HL-60 (cell line): ENCODE results near the gene ECE2.

Source experiments
- DNase-seq, 2 experiments: peaks; one replicate each; pipeline ENCODE4 v3.0.0-alpha.2; 2010 to 2020; ENCODE audit warnings: low read depth in 1 of 2, low spot score in 1 of 2
- H3K27ac ChIP-seq: fragments of 250-450 bp; sonication (Bioruptor Pico); replicated peaks from 2 replicates; pipeline ENCODE4 v1.5.1; 2020; ENCODE audit warnings: mild to moderate bottlenecking, moderate library complexity
- H3K27me3 ChIP-seq: fragments of 250-450 bp; sonication (Bioruptor Pico); 2 replicates; pipeline ENCODE4 v1.5.1; 2021; ENCODE audit warnings: mild to moderate bottlenecking, moderate library complexity; ENCODE audit not compliant: insufficient read depth, poor library complexity, severe bottlenecking
- H3K4me3 ChIP-seq: replicated peaks from 2 replicates; pipeline ENCODE4 v1.5.1; 2011; ENCODE audit warnings: mild to moderate bottlenecking, control low read depth, low read length; ENCODE audit not compliant: insufficient read depth
- GABPA ChIP-seq: IDR thresholded peaks from 2 replicates; pipeline ENCODE4 v1.6.1; 2012; ENCODE audit warnings: low read depth
- POLR2AphosphoS5 ChIP-seq: IDR thresholded peaks from 2 replicates; pipeline ENCODE4 v1.6.1; 2012; ENCODE audit warnings: low read depth
- SPI1 ChIP-seq: IDR thresholded peaks from 2 replicates; pipeline ENCODE4 v1.6.1; 2012; ENCODE audit warnings: low read depth, mild to moderate bottlenecking, borderline replicate concordance
- TF ChIP-seq, protein P1 (sequence below): IDR thresholded peaks from one replicate; pipeline ENCODE4 v1.5.1; 2011; ENCODE audit warnings: low read length, control low read depth, inconsistent platforms; ENCODE audit not compliant: insufficient read depth
- TF ChIP-seq, protein P2 (sequence below): IDR thresholded peaks from 2 replicates; pipeline ENCODE4 v1.6.1; 2012; ENCODE audit warnings: low read depth; ENCODE audit not compliant: insufficient replicate concordance

Gene ECE2

DNA sequence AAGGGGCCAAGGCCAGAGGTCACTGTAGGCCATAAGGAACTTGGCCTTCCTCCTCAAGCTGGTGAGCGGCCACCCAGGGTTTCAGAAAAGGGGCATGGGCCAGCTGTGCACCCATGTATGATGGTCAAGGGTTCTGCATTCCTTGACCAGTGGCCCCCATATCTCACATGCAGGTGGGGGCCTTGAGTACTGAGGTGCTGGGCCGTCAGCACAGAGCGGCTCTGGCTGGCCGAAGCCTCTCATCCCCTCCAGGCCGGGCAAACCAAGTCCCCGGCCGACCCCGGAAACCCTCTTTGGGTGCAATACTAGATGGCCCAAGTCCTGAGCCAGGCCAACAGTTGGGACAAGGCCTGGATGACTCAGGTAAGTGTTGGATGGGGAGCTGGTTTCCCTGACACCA lies 36.6 kb upstream of the ECE2 start:
- no peak overlapping the region for H3K4me3 ChIP-seq
- no peak for DNase-seq
- H3K27ac ChIP-seq, result no peak overlapping the region
- no peaks in the 10 kb centered on the region for H3K27me3 ChIP-seq
- TF ChIP-seq, protein P1, sequence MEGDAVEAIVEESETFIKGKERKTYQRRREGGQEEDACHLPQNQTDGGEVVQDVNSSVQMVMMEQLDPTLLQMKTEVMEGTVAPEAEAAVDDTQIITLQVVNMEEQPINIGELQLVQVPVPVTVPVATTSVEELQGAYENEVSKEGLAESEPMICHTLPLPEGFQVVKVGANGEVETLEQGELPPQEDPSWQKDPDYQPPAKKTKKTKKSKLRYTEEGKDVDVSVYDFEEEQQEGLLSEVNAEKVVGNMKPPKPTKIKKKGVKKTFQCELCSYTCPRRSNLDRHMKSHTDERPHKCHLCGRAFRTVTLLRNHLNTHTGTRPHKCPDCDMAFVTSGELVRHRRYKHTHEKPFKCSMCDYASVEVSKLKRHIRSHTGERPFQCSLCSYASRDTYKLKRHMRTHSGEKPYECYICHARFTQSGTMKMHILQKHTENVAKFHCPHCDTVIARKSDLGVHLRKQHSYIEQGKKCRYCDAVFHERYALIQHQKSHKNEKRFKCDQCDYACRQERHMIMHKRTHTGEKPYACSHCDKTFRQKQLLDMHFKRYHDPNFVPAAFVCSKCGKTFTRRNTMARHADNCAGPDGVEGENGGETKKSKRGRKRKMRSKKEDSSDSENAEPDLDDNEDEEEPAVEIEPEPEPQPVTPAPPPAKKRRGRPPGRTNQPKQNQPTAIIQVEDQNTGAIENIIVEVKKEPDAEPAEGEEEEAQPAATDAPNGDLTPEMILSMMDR, result no peak
- TF ChIP-seq GABPA, result no peak

DNA sequence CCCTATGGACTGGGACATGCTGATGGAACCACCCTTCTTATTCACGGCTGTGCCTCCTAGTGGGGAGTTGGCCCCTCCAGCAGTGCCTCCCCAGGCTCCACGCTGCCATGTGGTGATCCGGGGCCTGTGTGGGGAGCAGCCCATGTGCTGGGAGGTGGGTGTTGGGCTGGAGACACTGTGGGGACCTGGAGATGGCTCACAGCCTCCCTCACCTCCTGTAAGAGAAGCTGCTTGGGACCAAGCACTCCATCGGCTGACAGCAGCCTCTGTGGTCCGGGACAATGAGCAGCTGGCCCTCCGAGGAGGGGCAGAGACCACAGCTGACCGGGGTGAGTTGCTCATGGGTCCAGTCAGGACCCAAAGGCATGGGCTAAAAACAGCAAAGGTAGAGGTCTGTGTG lies 36.1 kb upstream of the ECE2 start:
- no peak for DNase-seq
- Histone ChIP-seq H3K27me3 (no peaks in the 10 kb centered on the region), H3K27ac (no peak overlapping the region), H3K4me3 (no peak overlapping the region)
- TF ChIP-seq, protein P1, result no peak

DNA sequence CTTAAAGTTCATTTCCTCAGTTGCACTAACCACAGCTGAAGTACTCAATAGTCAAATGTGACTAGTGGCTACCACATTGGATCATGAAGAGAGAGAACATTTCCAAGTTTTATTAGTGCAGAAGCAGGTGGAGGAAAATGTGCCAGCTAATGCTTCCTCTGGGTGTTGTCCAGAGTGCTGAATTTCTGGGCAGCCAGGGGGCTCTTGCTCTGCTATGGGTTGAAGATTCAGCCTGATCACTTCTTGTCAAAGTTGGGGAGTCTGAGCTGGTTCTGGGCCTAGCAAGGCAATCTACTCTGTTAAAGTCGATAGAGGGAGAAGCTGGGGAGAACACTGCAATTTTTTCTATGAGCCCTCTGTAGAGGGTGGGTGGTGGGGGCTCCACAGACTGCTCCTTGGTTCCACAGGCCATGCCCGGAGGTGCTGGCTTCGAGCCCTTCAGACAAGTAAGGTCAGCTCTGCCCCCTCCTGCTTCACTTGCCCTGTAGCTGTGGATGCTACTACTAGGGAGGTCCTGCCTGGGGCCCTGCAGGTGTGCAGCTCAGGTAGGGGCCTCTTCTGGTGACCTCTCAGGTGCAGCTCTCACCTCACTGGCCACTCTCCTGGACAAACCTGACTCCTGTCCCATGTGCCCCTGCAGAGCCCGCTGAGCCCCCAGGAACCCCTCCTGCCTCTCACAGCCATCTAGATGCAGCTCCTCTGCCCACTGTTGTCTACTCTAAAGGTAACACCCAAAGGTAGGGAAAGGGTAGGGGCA lies 35.3 kb upstream of the ECE2 start:
- Histone ChIP-seq H3K27me3 (no peaks in the 10 kb centered on the region), H3K27ac (no peak overlapping the region), H3K4me3 (no peak overlapping the region)
- peak in 1 of 2 experiments; percentile 36 for DNase-seq
- TF ChIP-seq POLR2AphosphoS5 (peak; percentile 31; the same call in 1 of the 2 replicates), SPI1 (no peak), GABPA (no peak)
- TF ChIP-seq, protein P1, result no peak
- TF ChIP-seq, protein P2, sequence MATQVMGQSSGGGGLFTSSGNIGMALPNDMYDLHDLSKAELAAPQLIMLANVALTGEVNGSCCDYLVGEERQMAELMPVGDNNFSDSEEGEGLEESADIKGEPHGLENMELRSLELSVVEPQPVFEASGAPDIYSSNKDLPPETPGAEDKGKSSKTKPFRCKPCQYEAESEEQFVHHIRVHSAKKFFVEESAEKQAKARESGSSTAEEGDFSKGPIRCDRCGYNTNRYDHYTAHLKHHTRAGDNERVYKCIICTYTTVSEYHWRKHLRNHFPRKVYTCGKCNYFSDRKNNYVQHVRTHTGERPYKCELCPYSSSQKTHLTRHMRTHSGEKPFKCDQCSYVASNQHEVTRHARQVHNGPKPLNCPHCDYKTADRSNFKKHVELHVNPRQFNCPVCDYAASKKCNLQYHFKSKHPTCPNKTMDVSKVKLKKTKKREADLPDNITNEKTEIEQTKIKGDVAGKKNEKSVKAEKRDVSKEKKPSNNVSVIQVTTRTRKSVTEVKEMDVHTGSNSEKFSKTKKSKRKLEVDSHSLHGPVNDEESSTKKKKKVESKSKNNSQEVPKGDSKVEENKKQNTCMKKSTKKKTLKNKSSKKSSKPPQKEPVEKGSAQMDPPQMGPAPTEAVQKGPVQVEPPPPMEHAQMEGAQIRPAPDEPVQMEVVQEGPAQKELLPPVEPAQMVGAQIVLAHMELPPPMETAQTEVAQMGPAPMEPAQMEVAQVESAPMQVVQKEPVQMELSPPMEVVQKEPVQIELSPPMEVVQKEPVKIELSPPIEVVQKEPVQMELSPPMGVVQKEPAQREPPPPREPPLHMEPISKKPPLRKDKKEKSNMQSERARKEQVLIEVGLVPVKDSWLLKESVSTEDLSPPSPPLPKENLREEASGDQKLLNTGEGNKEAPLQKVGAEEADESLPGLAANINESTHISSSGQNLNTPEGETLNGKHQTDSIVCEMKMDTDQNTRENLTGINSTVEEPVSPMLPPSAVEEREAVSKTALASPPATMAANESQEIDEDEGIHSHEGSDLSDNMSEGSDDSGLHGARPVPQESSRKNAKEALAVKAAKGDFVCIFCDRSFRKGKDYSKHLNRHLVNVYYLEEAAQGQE, result peak; percentile 97

DNA sequence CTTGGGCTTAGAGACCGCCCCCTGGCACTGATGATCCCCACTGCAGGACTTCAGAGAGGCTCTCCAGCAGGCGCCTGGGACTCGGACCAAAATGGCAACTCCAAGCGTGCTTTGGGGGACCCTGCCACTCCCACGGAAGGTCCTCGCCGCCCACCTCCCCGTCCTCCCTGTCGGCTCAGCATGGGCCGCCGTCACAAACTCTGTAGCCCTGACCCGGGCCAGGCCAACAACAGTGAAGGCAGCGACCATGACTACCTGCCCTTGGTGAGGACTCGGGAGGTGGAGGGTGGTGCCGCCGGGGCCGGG lies 34.7 kb upstream of the ECE2 start:
- no peak for DNase-seq
- Histone ChIP-seq H3K27ac (no peak overlapping the region), H3K27me3 (no peaks in the 10 kb centered on the region), H3K4me3 (no peak overlapping the region)
- TF ChIP-seq POLR2AphosphoS5, result no peak
- no peak for TF ChIP-seq GABPA
- no peak for TF ChIP-seq SPI1
- TF ChIP-seq, protein P2, result no peak
- TF ChIP-seq, protein P1, result no peak
